HG02798 (cell line): ENCODE data around the gene LAG3.

ENCODE experiments used
- ATAC-seq: cut with Tn5 transposase; IDR thresholded peaks from one replicate; pipeline ENCODE4 v1.9.1; 2021; ENCODE audit warnings: mild to moderate bottlenecking; ENCODE audit not compliant: unreplicated experiment, poor library complexity

Gene LAG3

GRCh38 chr12:6752921-6753771, 19.2 kb upstream of the LAG3 start, which contains the start of gene MLF2:
Gene MLF2, minus strand, starts transcription at chr12:6753141. Its CDS starts 807 bp downstream, at chr12:6752334.
- ATAC-seq, result peak; percentile 92

DNA sequence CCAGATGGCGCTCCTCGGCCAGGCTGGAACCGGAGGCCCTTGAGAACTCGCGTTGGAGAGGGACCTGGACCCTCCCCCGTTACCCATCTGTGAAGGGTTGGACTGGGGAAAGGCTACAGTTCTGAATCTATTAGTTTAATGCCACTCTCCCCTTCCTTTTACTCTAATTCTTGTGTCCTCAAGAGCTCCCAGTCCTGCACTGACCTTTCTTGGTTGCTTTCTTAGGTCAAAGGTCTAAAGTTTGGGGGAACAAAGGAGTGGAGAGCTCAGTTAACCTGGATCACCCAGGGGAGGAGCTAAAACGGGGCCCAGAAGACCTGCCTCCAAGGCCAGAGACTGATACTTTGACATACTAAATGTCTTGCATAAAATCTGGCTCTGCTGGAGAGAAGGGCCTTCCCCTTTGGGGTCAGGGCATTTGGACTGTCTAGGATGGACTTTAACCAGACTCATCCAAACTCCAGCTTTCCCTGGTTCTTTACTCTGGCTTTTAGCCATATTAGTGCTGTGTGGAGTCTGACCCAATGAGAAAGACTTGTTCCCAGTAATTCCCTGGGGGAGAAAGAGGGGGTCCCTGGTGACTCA, 18.5 kb upstream of the LAG3 start:
- ATAC-seq, result no peak

DNA sequence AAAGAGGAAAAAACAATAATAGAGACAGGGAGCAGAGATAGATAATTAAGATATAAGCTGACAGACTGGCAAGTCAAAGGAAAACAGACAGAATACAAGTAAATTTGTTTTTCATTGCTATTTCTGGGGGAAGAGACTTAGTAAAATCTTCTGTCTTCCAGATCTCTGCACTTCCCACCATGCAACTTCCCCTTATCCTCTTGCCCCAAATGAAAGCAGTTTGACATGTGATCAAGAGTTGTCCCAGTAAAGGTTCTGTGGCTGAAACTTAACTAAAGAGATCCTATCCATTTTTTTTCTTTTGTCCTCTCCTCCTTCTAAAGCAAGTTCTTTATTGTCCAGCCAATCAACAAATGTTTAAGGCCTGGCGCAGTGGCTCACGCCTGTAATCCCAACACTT, 17.9 kb upstream of the LAG3 start:
- no peak for ATAC-seq

GRCh38 chr12:6757028-6757690, 15.2 kb upstream of the LAG3 start:
- no peak for ATAC-seq

- ATAC-seq, result no peak
Observed at GRCh38 chr12:6758506-6759095, 13.7 kb upstream of the LAG3 start.

DNA sequence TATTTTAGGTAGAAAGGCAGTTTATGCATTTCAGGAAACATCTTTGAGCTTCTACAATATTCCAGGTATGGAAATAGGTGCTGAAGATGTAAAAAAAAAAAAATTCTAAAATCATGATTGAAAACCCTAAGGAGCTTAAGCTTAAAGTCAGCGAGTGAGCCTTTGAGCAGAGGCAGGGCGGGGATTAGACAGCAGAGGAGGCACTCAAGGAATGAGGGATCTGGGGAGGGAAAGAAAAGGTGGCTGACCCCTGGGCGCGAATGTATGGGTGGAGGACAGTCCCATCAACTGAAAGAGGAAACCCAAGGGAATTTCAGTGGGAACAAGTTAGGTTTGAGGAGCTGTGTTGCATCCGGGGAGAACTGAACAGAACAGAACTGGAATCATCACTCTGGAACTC, 12.6 kb upstream of the LAG3 start:
- no peak for ATAC-seq

DNA sequence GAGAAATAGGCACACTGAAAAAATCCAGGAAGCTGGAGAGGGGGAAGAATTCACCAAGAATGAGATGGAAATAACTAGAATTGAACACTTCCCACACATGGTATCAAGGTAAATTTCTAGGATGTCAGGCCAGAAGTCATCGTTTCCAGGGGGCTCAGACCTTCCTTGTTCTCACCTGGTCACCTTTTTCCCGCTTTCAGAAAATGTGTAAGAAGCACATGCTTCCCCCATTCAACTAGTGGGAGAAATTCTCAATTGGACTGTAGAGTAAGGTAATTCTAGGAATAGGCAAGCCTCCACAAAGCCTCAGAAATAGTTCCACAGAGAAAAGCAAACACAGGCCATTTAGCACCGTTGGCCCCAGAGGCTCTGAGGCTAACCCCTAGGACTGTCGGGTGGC, 8.9 kb upstream of the LAG3 start:
- no peak for ATAC-seq

- peak; percentile 85 for ATAC-seq
Observed at GRCh38 chr12:6764011-6764828, 8.1 kb upstream of the LAG3 start.

DNA sequence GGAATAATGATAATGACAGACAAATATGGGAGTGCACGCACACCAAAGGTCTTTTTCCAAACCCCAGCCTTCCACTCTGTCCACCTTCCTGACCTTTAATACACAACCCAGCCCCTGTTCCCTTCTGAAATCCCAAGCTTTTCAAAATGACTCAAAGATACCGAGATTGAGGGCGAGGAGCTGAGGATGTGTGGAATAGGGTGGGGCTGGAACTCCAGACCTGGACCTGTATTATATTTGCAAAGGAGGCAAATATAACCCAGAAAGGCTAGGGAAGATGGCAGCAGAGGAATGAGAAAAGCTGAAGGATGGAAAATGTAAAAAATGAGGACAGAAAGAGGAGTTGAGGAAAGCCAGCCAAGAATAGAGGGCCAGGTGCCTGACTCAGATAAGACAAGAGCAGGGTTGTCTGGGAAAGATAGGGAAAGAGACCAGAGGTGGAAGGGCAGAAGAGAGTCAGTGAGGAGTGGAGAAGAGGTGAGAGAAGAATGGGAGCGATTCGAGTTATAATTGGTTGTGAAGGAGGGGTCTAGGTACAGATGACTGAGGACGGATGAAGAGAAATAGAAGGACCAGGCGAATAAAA, 7.2 kb upstream of the LAG3 start:
- ATAC-seq, result no peak

DNA sequence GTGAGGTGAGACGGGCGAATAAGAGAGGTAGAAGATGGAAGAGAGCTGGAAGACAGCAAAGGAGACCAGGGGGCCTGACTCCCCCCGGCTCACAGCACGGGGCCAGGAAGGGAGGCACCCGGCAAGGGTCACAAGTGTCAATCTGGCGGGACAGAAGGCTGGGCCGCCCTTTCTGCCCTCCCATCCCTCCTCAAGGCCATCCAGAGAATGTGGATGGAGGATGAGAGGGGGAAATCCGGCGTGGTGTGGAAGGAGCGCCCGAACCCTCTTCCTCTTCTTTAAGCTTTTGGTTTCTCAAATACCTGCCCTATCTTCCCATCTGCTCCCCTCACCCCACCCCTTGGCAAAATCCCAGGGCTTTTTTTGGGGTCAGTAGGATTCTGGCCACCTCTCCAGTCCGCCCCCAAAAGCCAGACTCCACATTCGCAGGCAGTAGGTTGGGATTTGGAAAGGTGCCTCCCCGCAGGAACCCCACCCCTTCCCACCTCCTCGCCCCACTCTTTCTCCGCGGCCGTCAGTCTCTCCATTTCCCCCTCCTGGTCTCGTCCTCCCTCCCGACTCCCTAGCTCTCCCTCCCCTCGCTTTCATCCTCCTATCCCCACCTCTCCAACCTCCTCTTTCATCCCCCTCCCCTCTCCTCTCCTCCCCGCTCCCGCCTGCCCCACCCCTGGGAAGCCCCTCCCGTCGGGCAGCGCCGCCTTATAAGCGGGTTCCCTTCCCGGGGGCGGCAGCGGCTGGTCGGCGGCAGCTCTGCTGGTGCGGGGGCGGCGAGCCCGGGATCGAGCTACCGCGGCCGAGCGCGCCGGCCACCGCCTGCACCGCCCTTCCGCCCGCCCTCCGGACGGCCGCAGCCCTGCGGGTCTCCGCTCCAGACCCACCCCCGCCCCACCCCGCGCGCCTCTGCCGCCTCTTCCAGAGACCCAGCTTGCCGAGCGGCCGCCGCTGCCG, 6.4 kb upstream of the LAG3 start, which contains the start of gene PTMS:
Gene PTMS (plus strand): TSS at position 730 of the 948 bp plus-strand sequence. CDS start 343 bp downstream, outside the sequence.
- ATAC-seq, result peak; percentile 26

GRCh38 chr12:6766651-6767349, 5.5 kb upstream of the LAG3 start:
- ATAC-seq, result peak; percentile 67

DNA sequence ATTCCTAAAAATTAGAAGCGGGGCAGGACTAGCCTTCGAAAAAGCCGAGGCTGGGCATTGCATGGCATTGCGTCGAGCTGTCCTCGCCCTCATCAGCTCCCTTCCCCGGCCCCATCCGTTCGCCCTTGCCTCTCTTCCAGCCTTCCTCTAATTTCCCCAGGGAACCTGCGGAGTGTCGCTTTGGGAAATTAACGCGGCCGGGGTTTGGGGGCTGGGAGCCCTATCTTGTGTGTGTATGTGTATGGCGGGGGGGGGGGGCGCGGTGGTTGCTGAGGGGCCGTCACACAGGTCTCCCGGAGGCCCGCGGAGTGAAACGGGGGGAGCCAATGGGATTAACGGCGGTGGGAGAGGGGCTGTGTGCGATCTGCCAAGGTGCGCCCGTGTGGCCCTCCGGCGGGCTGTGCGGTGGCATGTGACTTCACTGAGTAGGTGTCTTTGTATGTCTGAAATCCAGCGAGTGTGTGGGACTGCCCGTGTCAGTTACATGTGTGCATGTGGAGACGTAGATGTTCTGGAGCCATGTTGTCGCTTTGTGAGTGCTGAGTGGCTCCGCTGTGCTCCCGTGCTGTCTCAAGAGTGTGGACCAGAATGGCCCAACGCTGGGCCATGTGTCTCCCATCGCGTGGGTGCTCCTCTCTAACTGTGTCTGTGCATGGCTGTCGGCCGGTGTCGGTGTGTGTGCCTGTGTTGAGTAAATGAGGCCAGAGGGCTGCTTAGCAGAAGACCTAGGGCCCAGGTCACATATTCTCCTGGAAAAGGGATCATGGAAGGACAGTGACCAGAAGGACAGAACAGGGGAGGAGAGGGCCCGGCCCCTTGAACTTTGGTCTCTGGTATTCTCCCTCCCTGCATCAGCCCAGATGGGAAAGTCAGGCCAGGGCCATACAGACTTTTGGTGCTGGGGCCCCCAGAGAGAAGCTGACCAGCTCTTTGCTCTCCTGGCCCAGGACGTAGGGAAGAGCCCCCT, 4.7 kb upstream of the LAG3 start:
- no peak for ATAC-seq

- no peak for ATAC-seq
Observed at GRCh38 chr12:6768437-6768914, 3.8 kb upstream of the LAG3 start.

DNA sequence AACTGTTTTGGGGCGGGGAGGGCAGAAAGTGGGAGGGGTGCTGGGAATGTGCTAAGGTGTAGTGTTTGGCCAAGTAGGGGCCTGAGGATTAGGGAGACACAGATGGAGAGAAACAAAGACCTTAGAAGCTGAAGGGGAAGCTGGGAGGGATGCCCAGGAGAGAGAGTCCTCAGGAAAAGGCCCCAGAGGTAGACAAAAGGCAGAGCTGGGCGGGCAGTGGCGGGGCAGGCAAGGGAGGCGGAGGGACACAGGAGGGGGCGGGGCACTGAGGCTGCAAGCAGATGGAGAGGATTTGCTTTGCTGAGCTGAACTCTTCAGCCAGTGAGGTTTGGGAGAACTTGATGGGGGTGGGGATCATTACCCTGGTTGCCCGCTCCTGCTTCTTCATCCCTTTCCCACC, 3.3 kb upstream of the LAG3 start:
- ATAC-seq, result no peak

DNA sequence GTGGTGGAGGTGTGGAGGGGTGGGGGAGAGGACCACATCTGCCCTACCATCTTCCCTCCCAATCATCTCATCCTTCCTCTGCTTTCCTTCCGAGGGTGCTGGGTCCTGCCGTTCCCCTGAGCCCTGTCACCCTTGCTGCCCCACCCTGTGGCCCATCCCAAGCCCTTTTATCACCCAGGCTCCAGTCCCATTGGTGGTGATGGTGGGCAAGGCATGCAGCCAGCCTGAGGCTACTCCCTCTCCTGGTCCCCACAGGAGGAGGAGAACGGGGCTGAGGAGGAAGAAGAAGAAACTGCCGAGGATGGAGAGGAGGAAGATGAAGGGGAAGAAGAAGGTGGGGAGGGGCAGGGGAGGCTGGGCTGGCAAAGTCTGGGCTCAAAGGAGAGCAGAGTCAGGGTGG, 2.7 kb upstream of the LAG3 start:
- ATAC-seq, result no peak

DNA sequence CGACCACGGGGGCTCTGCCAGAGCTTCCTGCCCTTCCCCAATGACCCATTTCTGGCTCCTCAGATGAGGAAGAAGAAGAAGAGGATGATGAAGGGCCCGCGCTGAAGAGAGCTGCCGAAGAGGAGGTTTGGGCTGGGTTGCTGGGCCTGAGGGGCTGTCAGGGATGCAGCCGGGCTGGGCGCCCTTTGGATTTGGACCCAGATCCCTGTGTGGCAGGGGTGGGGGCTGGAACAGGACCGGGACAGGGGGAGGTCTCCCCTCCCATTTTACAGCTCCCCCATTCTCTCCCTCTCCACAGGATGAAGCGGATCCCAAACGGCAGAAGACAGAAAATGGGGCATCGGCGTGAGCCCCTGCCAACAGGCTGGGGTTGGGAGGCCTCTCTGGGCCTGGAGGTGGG, 2.2 kb upstream of the LAG3 start:
- no peak for ATAC-seq

DNA sequence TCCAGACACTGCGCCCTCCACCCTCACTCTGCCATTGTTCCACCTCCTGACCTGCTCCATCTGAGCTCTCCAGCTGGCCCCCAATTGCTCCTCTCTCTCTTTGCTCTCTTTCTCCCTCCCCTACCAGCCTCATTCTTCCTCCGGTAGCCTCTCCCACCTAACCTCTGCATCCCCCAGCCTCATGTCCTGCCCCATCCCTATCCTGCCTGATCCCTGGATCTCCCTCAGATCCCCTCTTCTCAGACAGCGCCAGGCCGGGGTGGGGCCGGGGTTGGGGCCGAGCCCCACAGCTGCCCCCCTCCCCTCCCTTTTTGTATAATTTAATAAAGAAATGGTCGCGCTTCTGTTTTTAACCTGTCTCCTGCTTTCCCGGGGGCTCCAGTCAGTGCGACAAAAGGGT, 1.7 kb upstream of the LAG3 start:
- ATAC-seq, result no peak
